ENCODE data around the gene ITSN1.

GRCh38 chr21:33825419-33825818, 183.1 kb downstream of the ITSN1 start:
- no peak for TF ChIP-seq PATZ1 (CRISPR knock-in tag; IDR thresholded peaks at IDR 0.05; ENCODE audit: borderline replicate concordance)
- no peak for TF ChIP-seq ZNF565 (CRISPR knock-in tag; conservative IDR thresholded peaks at IDR 0.05; ENCODE audit: low read depth)
- no peak for TF ChIP-seq TOX (CRISPR knock-in tag; IDR thresholded peaks at IDR 0.05; ENCODE audit: borderline replicate concordance)
- TF ChIP-seq RARB (CRISPR knock-in tag; IDR thresholded peaks at IDR 0.05): no peak
- TF ChIP-seq ZNF8 (CRISPR knock-in tag; IDR thresholded peaks at IDR 0.05): no peak
- TF ChIP-seq ZC3H10 (CRISPR knock-in tag; IDR thresholded peaks at IDR 0.05): no peak
- no peak for TF ChIP-seq PPARA (CRISPR knock-in tag; IDR thresholded peaks at IDR 0.05; ENCODE audit: borderline replicate concordance)
- no peak for TF ChIP-seq TSHZ2 (CRISPR knock-in tag; IDR thresholded peaks at IDR 0.05)
- TF ChIP-seq CSRNP3 (CRISPR knock-in tag; IDR thresholded peaks at IDR 0.05): no peak
- no peak for TF ChIP-seq ZFP30 (CRISPR knock-in tag; IDR thresholded peaks at IDR 0.05)
- TF ChIP-seq ZNF70 (CRISPR knock-in tag; IDR thresholded peaks at IDR 0.05): no peak
- TF ChIP-seq OSR1 (CRISPR knock-in tag; IDR thresholded peaks at IDR 0.05): no peak
- TF ChIP-seq TCF4 (CRISPR knock-in tag; IDR thresholded peaks at IDR 0.05; ENCODE audit: borderline replicate concordance): no peak
- no peak for TF ChIP-seq ESRRG (CRISPR knock-in tag; IDR thresholded peaks at IDR 0.05)
